H1 (cell line): ENCODE data around the gene PRKAA1. TPM values are rescaled to one million over a fixed set of nuclear protein-coding genes. Genes with fewer than 3 reads are reported as not detected.
A peak's percentile ranks its signal among the peaks of the same experiment; 100 is the strongest.

Experiments used
- HDAC2 ChIP-seq, 2 experiments: fragments of 300-600 bp in 1 of 2; sonication (generic) in 1 of 2; IDR thresholded peaks; 2 replicates each; pipeline ENCODE4 v1.6.1; 2011 to 2012; ENCODE audit warnings: low read depth in 2 of 2, low read length in 2 of 2, mild to moderate bottlenecking in 2 of 2, moderate library complexity in 2 of 2, borderline replicate concordance in 1 of 2, inconsistent platforms in 1 of 2
- SAP30 ChIP-seq: fragments of 300-600 bp; sonication (generic); IDR thresholded peaks from 2 replicates; pipeline ENCODE4 v1.7.1; 2012; ENCODE audit warnings: low read length, moderate library complexity, mild to moderate bottlenecking, inconsistent platforms; ENCODE audit not compliant: insufficient read depth, insufficient replicate concordance
- polyA plus RNA-seq, 7 experiments: library from polyadenylated mRNA; depleted of rRNA in 3 of 7; stranded (reverse) in 5 of 7; unstranded in 2 of 7; fragments of >200 nt in 5 of 7; fragments of 200-250 nt in 2 of 7; gene quantifications; 1 replicate in 5 of 7; 2 replicates in 1 of 7; 4 replicates in 1 of 7; pipeline versions ENCODE4 v1.2.1 to v1.2.3, GENCODE V29; 2011 to 2013; ENCODE audit warnings: missing spikeins in 2 of 7, mixed read lengths in 2 of 7
- total RNA-seq: library from RNA; stranded (reverse); fragmentation: NEBNext Ultra II Directional; extraction: Animal tissue kit (Norgen Biotek cat#: 25700); gene quantifications from 2 replicates; pipeline ENCODE4 v1.2.1, GENCODE V29; 2021

The PRKAA1 gene
- total and polyA plus RNA-seq, 2 of the 8 experiments (the other 6 are each of a cell fraction or from before 2014, with no cell fraction given): 10.4 to 33.1 TPM

- TF ChIP-seq SAP30 (no peak), HDAC2 (IDR thresholded peaks at IDR 0.05; ENCODE audit: borderline replicate concordance in 1 of 2, low read depth in 2 of 2, low read length in 2 of 2) (0 out of 4 replicates have a peak, but pooled peaks of 1 of the 2 experiments have one; percentile 89)
Observed at GRCh38 chr5:40798012-40798800, at the start of gene PRKAA1 (continued).
